ENCODE results near the gene FN1. TPM values are rescaled to one million over a fixed set of nuclear protein-coding genes. Genes with fewer than 3 reads are reported as not detected.
"Not testable (repeated sequence)": the region's sequence is repeated elsewhere in the genome, so short reads cannot be mapped to it uniquely, and the experiment has no call there.

The FN1 gene
- total RNA-seq, 5 donors from 2014 or later (not counting 1 experiment from before 2014, with no cell fraction given): 5.7 to 7.1 (median 6.7) TPM; not detected in 2

- Mint-ChIP-seq H3K27me3 (peaks cover 14 to 17% of the 10 kb centered on the region in 2 donors), H3K4me3 (no peak overlapping the region), H3K4me1 (no peaks in the 10 kb centered on the region), H3K27ac (no peak overlapping the region), H3K9me3 (no peaks in the 10 kb centered on the region), H3K36me3 (no peaks in the 10 kb centered on the region)
- Histone ChIP-seq H3K9me3 (no peaks in the 10 kb centered on the region), H3K27me3 (replicated peaks in 1 of 2; ENCODE audit: control insufficient read depth in 2 of 2, extremely low read depth in 1 of 2, insufficient read depth in 2 of 2, low read length in 1 of 2) (peaks cover 0 to 4% of the 10 kb centered on the region in 2 experiments), H3K4me3 (ENCODE audit: control insufficient read depth in 1 of 2, extremely low read depth in 1 of 2, low read length in 1 of 2) (no peak overlapping the region), H3K4me1 (ENCODE audit: control insufficient read depth in 1 of 2, extremely low read depth in 1 of 2, insufficient read depth in 2 of 2, low read length in 2 of 2) (no peaks in the 10 kb centered on the region), H3K36me3 (ENCODE audit: control insufficient read depth in 2 of 2, extremely low read depth in 1 of 2, insufficient read depth in 1 of 2, low read length in 1 of 2) (no peaks in the 10 kb centered on the region), H3K27ac (ENCODE audit: low read length) (no peak overlapping the region)
- ATAC-seq (replicated peaks in 1 of 4) (no peak), DNase-seq (no peak)
- WGBS (ENCODE audit: insufficient coverage): no CpG with 5 or more reads among the region's 3 CpGs
- ChIA-PET POLR2A (no interaction called here), CTCF (no interaction called here)
These were observed 21.2 kb downstream of the FN1 start for GRCh38 chr2:215414674-215415073.

DNA sequence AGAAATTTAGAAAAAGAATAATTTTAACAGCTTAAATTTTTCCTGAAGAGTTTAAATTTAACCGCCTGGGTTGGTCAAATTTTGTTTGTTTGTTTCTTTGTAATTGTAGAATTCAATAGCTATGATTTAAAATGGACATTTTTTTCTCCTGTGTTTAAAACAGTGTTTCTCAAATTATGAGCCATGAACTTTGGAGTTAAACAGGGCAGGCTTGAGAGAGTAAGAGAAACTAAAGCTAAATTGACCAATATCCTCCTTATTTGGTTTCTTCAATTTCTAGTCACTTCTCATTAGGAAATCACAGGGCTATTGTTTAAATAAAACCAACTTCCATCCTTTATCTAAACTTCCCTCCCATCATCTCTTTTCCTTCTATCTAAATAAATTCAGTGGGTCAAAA, 21.9 kb downstream of the FN1 start:
- Histone ChIP-seq H3K4me1 (ENCODE audit: control insufficient read depth in 1 of 2, extremely low read depth in 1 of 2, insufficient read depth in 2 of 2, low read length in 2 of 2) (no peaks in the 10 kb centered on the region), H3K27me3 (replicated peaks in 1 of 2; ENCODE audit: control insufficient read depth in 2 of 2, extremely low read depth in 1 of 2, insufficient read depth in 2 of 2, low read length in 1 of 2) (peaks cover 0 to 9% of the 10 kb centered on the region in 2 experiments), H3K36me3 (ENCODE audit: control insufficient read depth in 2 of 2, extremely low read depth in 1 of 2, insufficient read depth in 1 of 2, low read length in 1 of 2) (no peaks in the 10 kb centered on the region), H3K27ac (ENCODE audit: low read length) (no peak overlapping the region), H3K4me3 (ENCODE audit: control insufficient read depth in 1 of 2, extremely low read depth in 1 of 2, low read length in 1 of 2) (no peak overlapping the region), H3K9me3 (no peaks in the 10 kb centered on the region)
- ATAC-seq (replicated peaks in 1 of 4) (no peak), DNase-seq (no peak)
- CTCF ChIA-PET: interaction anchor here in 1 of 2 donors (0.5 to 0.6 kb wide), 2 partner anchors 12 to 1608 kb away, joined by 3 read pairs; no protein-coding TSS in a partner anchor
- Mint-ChIP-seq H3K27ac (no peak overlapping the region), H3K36me3 (no peaks in the 10 kb centered on the region), H3K9me3 (no peaks in the 10 kb centered on the region), H3K4me3 (no peak overlapping the region), H3K4me1 (no peaks in the 10 kb centered on the region), H3K27me3 (peaks cover 16 to 17% of the 10 kb centered on the region in 2 donors)
- WGBS (ENCODE audit: insufficient coverage): 100% methylated on average over 1 of the region's 1 CpG
- POLR2A ChIA-PET: interaction anchor here in 1 of 2 donors (0.7 kb wide), 1 partner anchor 17 kb away, joined by 3 read pairs; no protein-coding TSS in a partner anchor

DNA sequence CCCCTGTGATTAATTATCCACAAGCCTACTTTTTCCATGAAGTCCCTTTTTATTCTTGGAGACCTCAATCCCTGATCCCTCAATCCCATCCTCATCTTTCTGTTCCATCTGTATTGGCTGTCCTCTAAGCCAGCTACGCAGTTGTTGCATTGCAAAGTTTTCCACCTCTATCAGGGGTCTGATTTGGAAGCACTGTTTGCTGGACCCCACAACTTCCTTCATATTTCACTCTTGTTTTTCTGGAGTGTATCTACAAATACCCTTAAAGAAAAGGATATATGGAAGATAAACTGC, 22.4 kb downstream of the FN1 start:
- H3K27me3 Mint-ChIP-seq: peaks cover 16 to 17% of the 10 kb centered on the region in 2 donors
- no peaks in the 10 kb centered on the region for H3K36me3 ChIP-seq (ENCODE audit: control insufficient read depth in 2 of 2, extremely low read depth in 1 of 2, insufficient read depth in 1 of 2, low read length in 1 of 2)
- WGBS (ENCODE audit: insufficient coverage): no CpG with 5 or more reads among the region's 1 CpG
- no peaks in the 10 kb centered on the region for H3K9me3 ChIP-seq
- H3K4me1 Mint-ChIP-seq: no peaks in the 10 kb centered on the region
- no peak overlapping the region for H3K27ac Mint-ChIP-seq
- H3K27ac ChIP-seq (ENCODE audit: low read length): no peak overlapping the region
- ChIA-PET CTCF (interaction anchor here in 1 of 2 donors (0.5 to 0.6 kb wide), 2 partner anchors 12 to 1608 kb away, joined by 3 read pairs; no protein-coding TSS in a partner anchor), POLR2A (no interaction called here)
- peaks cover 0 to 9% of the 10 kb centered on the region in 2 experiments for H3K27me3 ChIP-seq (replicated peaks in 1 of 2; ENCODE audit: control insufficient read depth in 2 of 2, extremely low read depth in 1 of 2, insufficient read depth in 2 of 2, low read length in 1 of 2)
- no peak for DNase-seq
- H3K4me3 Mint-ChIP-seq: no peak overlapping the region
- H3K9me3 Mint-ChIP-seq: no peaks in the 10 kb centered on the region
- no peak for ATAC-seq (replicated peaks in 1 of 4)
- no peaks in the 10 kb centered on the region for H3K36me3 Mint-ChIP-seq
- H3K4me1 ChIP-seq (ENCODE audit: control insufficient read depth in 1 of 2, extremely low read depth in 1 of 2, insufficient read depth in 2 of 2, low read length in 2 of 2): no peaks in the 10 kb centered on the region
- no peak overlapping the region for H3K4me3 ChIP-seq (ENCODE audit: control insufficient read depth in 1 of 2, extremely low read depth in 1 of 2, low read length in 1 of 2)

GRCh38 chr2:215411941-215412743, 23.7 kb downstream of the FN1 start:
- Mint-ChIP-seq H3K9me3 (no peaks in the 10 kb centered on the region), H3K36me3 (no peaks in the 10 kb centered on the region), H3K27me3 (peaks cover 12 to 16% of the 10 kb centered on the region in 2 donors), H3K27ac (no peak overlapping the region), H3K4me3 (no peak overlapping the region), H3K4me1 (no peaks in the 10 kb centered on the region)
- no peak overlapping the region for H3K27ac ChIP-seq (ENCODE audit: low read length)
- ChIA-PET CTCF (interaction anchor here (0.6 kb wide), 2 partner anchors 78 to 459 kb away, joined by 4 read pairs; no protein-coding TSS in a partner anchor), POLR2A (no interaction called here)
- WGBS (ENCODE audit: insufficient coverage): 100% methylated on average over 2 of the region's 9 CpGs
- no peak for ATAC-seq (replicated peaks in 1 of 4)
- no peak for DNase-seq
- H3K36me3 ChIP-seq (ENCODE audit: control insufficient read depth in 2 of 2, extremely low read depth in 1 of 2, insufficient read depth in 1 of 2, low read length in 1 of 2): no peaks in the 10 kb centered on the region
- no peaks in the 10 kb centered on the region for H3K9me3 ChIP-seq
- H3K4me1 ChIP-seq (ENCODE audit: control insufficient read depth in 1 of 2, extremely low read depth in 1 of 2, insufficient read depth in 2 of 2, low read length in 2 of 2): no peaks in the 10 kb centered on the region
- peaks cover 0 to 9% of the 10 kb centered on the region in 2 experiments for H3K27me3 ChIP-seq (replicated peaks in 1 of 2; ENCODE audit: control insufficient read depth in 2 of 2, extremely low read depth in 1 of 2, insufficient read depth in 2 of 2, low read length in 1 of 2)
- H3K4me3 ChIP-seq (ENCODE audit: control insufficient read depth in 1 of 2, extremely low read depth in 1 of 2, low read length in 1 of 2): no peak overlapping the region

DNA sequence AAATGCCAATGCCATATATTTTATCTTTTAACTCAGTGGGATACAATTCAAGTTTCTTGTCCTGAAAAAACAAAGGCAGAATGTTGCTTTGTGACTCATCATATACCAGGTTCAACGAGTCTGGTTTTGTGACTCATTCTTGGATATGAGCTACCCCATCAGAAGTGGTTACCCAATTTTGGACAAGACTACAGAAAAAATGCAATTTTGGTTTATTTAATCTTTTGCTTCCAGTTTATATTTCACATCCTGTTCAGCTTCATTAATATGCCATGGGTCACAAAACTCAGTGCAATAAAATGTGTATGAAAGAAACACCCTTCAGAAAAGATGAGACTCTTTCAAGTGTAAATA, 25.0 kb downstream of the FN1 start:
- Mint-ChIP-seq H3K9me3 (no peaks in the 10 kb centered on the region), H3K36me3 (no peaks in the 10 kb centered on the region), H3K4me3 (no peak overlapping the region), H3K4me1 (no peaks in the 10 kb centered on the region), H3K27me3 (peaks cover 12 to 16% of the 10 kb centered on the region in 2 donors), H3K27ac (no peak overlapping the region)
- Histone ChIP-seq H3K4me3 (ENCODE audit: control insufficient read depth in 1 of 2, extremely low read depth in 1 of 2, low read length in 1 of 2) (no peak overlapping the region), H3K27ac (ENCODE audit: low read length) (no peak overlapping the region), H3K27me3 (replicated peaks in 1 of 2; ENCODE audit: control insufficient read depth in 2 of 2, extremely low read depth in 1 of 2, insufficient read depth in 2 of 2, low read length in 1 of 2) (peaks cover 0 to 9% of the 10 kb centered on the region in 2 experiments), H3K4me1 (ENCODE audit: control insufficient read depth in 1 of 2, extremely low read depth in 1 of 2, insufficient read depth in 2 of 2, low read length in 2 of 2) (no peaks in the 10 kb centered on the region), H3K36me3 (ENCODE audit: control insufficient read depth in 2 of 2, extremely low read depth in 1 of 2, insufficient read depth in 1 of 2, low read length in 1 of 2) (no peaks in the 10 kb centered on the region), H3K9me3 (no peaks in the 10 kb centered on the region)
- 20% methylated on average over 1 of the region's 1 CpG for whole genome bisulfite sequencing (ENCODE audit: insufficient coverage)
- CTCF ChIA-PET: interaction anchor here (0.6 to 0.7 kb wide), 6 partner anchors 44 to 650 kb away, joined by 3 to 13 read pairs (median 4); no protein-coding TSS in a partner anchor
- POLR2A ChIA-PET: interaction anchor here in 1 of 2 donors (0.7 kb wide), 1 partner anchor 21 kb away, joined by 6 read pairs; no protein-coding TSS in a partner anchor
- ATAC-seq (replicated peaks in 1 of 4) (no peak), DNase-seq (no peak)

- DNase-seq; H3K36me3 ChIP-seq (ENCODE audit: control insufficient read depth in 2 of 2, extremely low read depth in 1 of 2, insufficient read depth in 1 of 2, low read length in 1 of 2); H3K9me3 ChIP-seq; H3K27me3 ChIP-seq (replicated peaks in 1 of 2; ENCODE audit: control insufficient read depth in 2 of 2, extremely low read depth in 1 of 2, insufficient read depth in 2 of 2, low read length in 1 of 2); H3K9me3 Mint-ChIP-seq; ATAC-seq (replicated peaks in 1 of 4); H3K4me3 ChIP-seq (ENCODE audit: control insufficient read depth in 1 of 2, extremely low read depth in 1 of 2, low read length in 1 of 2); H3K4me1 Mint-ChIP-seq; H3K27ac Mint-ChIP-seq; H3K27ac ChIP-seq (ENCODE audit: low read length); CTCF ChIA-PET; POLR2A ChIA-PET; H3K36me3 Mint-ChIP-seq; H3K4me1 ChIP-seq (ENCODE audit: control insufficient read depth in 1 of 2, extremely low read depth in 1 of 2, insufficient read depth in 2 of 2, low read length in 2 of 2); H3K4me3 Mint-ChIP-seq: not testable (repeated sequence)
- no CpG with 5 or more reads among the region's 13 CpGs for WGBS (ENCODE audit: insufficient coverage)
- peaks cover 12 to 16% of the 10 kb centered on the region in 2 donors for H3K27me3 Mint-ChIP-seq
These were observed 25.5 kb downstream of the FN1 start for GRCh38 chr2:215410181-215410931.

Measured in T-cell (primary cell).